ENCODE results near the gene KPNB1. TPM values are rescaled to one million over a fixed set of nuclear protein-coding genes. Genes with fewer than 3 reads are reported as not detected.

Gene KPNB1
- total RNA-seq (2022) (511 and 538 TPM in 2 replicates), Bru-seq, nascent RNA (percentile 99 among the genes with signal in this experiment), BruChase-seq, experiment 1, labeled RNA remaining after a 6-hour chase (percentile 99 among the genes with signal in this experiment), BruChase-seq, experiment 2, labeled RNA remaining after a 2-hour chase (percentile 99 among the genes with signal in this experiment)
- long read RNA-seq, full-length matches to known transcripts, result 34 of 199 reads
- long read RNA-seq, partial matches to known transcripts, result 46 of 199 reads
- long read RNA-seq, other reads (novel, unspliced or antisense), result 119 of 199 reads

DNA sequence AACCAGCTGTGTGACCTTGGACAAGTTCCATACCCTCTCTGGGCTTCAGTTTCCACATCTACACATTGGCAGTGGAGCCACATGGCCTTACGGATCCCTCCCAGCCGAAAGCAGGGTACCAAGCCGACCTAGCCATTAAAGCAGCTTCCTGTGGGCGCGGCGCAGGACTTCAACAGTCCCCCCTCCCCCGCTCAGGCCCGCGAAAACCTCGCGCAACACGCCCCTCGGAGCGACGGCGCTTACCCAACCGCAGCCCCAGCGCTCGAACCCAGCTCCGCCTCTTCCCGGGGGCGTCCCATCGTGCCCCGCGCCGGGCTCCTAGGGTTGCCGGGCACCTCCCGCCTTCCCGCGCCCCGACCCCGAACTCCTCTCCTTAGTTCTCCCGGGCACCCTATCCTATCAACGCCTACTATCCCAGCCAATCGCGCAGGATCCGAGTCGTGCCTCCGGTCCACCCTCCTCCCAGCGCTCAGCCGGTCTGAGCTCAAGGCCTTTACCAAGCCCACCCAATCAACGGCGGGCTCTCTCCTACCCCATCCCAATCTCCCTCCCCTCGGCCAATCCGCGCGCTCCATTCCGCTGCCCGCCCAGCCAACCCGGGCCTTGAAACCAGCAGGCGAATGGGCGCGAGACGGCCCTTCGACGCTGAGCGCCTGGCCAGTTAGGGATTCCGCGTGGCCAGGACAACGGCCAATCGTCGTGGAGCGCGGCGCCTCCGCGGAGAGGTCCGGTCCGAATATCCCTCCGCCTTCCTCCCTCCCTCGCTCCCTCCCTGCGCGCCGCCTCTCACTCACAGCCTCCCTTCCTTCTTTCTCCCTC is at the start of gene KPNB1:
KPNB1 (plus strand) TSS at position 767 of the 819 bp plus-strand sequence. CDS start 326 bp downstream, outside the sequence.
- peaks cover 60% of the 10 kb centered on the region for H3K36me3 Mint-ChIP-seq (ENCODE audit: insufficient read depth, unreplicated experiment)
- CTCF ChIA-PET, result interaction anchor here (0.5 to 1.4 kb wide), 18 partner anchors 9 to 779 kb away, joined by 3 to 18 read pairs (median 4); partner anchors contain the start of genes CDC27 and EFCAB13
- no TSS peak for BruUV-seq (replicated peaks)
- peak; percentile 100 for DNase-seq
- H3K4me1 Mint-ChIP-seq (ENCODE audit: low read depth, unreplicated experiment), result peaks cover 37% of the 10 kb centered on the region
- no peaks in the 10 kb centered on the region for H3K27me3 Mint-ChIP-seq (ENCODE audit: unreplicated experiment)
- TF ChIP-seq CTCF (IDR thresholded peaks at IDR 0.05; ENCODE audit: unreplicated experiment), result no peak
- peak within 1 kb of the TSS; percentile 91 for H3K4me3 Mint-ChIP-seq (ENCODE audit: low read depth, unreplicated experiment)
- peak within 1 kb of the TSS; percentile 95 for H3K27ac Mint-ChIP-seq (ENCODE audit: unreplicated experiment)
- no peaks in the 10 kb centered on the region for H3K9me3 Mint-ChIP-seq (ENCODE audit: low read depth, unreplicated experiment)
- intact Hi-C loops (cut with micrococcal nuclease; ENCODE audit: unreplicated experiment), result loop anchor here (2.0 kb wide), 1 partner anchor 29 kb away; no protein-coding TSS in a partner anchor

- H3K4me1 Mint-ChIP-seq (ENCODE audit: low read depth, unreplicated experiment), result peaks cover 25% of the 10 kb centered on the region
- BruUV-seq (replicated peaks), result no TSS peak
- intact Hi-C loops (cut with micrococcal nuclease; ENCODE audit: unreplicated experiment), result no loop called here
- H3K36me3 Mint-ChIP-seq (ENCODE audit: insufficient read depth, unreplicated experiment), result peaks cover 66% of the 10 kb centered on the region
- DNase-seq, result no peak
- TF ChIP-seq CTCF (IDR thresholded peaks at IDR 0.05; ENCODE audit: unreplicated experiment), result no peak
- H3K27me3 Mint-ChIP-seq (ENCODE audit: unreplicated experiment), result no peaks in the 10 kb centered on the region
- H3K27ac Mint-ChIP-seq (ENCODE audit: unreplicated experiment), result peak overlapping the region; percentile 60
- H3K4me3 Mint-ChIP-seq (ENCODE audit: low read depth, unreplicated experiment), result no peak overlapping the region
- no peaks in the 10 kb centered on the region for H3K9me3 Mint-ChIP-seq (ENCODE audit: low read depth, unreplicated experiment)
- CTCF ChIA-PET, result interaction anchor here (1.0 kb wide), 1 partner anchor 311 kb away, joined by 3 read pairs; no protein-coding TSS in a partner anchor
These were observed 45.7 kb upstream of the KPNB1 start for GRCh38 chr17:47603830-47604597.

DNA sequence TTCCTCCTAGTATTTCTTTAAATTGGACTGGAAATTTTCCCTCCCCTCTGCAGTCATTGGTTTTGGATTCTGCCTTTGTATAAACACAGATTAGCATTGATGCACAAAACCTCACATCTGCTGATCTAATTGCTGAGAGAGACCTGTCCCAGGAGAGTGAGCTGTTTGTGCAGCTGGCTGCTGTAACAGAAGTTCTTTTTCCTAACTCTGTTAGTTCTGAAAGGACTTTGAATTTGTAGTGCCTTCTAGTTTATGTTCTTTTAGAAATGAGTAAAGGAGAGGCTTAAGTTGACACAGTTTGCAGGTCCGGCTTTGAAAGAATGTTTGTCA is 45.2 kb upstream of the KPNB1 start:
- no peak overlapping the region for H3K27ac Mint-ChIP-seq (ENCODE audit: unreplicated experiment)
- no peak for TF ChIP-seq CTCF (IDR thresholded peaks at IDR 0.05; ENCODE audit: unreplicated experiment)
- peaks cover 62% of the 10 kb centered on the region for H3K36me3 Mint-ChIP-seq (ENCODE audit: insufficient read depth, unreplicated experiment)
- H3K27me3 Mint-ChIP-seq (ENCODE audit: unreplicated experiment), result no peaks in the 10 kb centered on the region
- no peak for DNase-seq
- H3K9me3 Mint-ChIP-seq (ENCODE audit: low read depth, unreplicated experiment), result no peaks in the 10 kb centered on the region
- peaks cover 31% of the 10 kb centered on the region for H3K4me1 Mint-ChIP-seq (ENCODE audit: low read depth, unreplicated experiment)
- H3K4me3 Mint-ChIP-seq (ENCODE audit: low read depth, unreplicated experiment), result no peak overlapping the region
- intact Hi-C loops (cut with micrococcal nuclease; ENCODE audit: unreplicated experiment), result no loop called here
- BruUV-seq (replicated peaks), result no TSS peak
- CTCF ChIA-PET, result interaction anchor here (1.0 kb wide), 1 partner anchor 312 kb away, joined by 3 read pairs; no protein-coding TSS in a partner anchor

DNA sequence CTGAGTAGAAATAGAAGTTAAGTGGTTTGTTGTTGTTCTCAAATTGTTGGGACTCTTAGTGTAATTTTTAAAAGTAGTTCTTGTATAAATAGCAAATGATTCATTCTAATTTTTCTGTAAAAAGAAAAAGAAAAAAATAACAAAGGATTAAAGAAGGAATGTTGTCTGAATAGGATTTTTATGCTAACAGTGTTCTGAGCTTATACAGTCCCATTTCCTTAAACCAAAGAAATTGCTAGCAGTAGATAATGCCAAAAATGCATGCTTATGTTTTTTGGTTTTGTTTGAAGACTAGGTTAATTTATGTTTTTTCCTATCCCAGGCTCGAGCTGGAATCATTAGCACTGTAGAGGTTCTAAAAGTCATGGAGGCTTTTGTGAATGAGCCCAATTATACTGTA is 44.7 kb upstream of the KPNB1 start:
- Mint-ChIP-seq H3K4me3 (ENCODE audit: low read depth, unreplicated experiment) (no peak overlapping the region), H3K27ac (ENCODE audit: unreplicated experiment) (no peak overlapping the region), H3K4me1 (ENCODE audit: low read depth, unreplicated experiment) (peaks cover 35% of the 10 kb centered on the region), H3K27me3 (ENCODE audit: unreplicated experiment) (no peaks in the 10 kb centered on the region), H3K9me3 (ENCODE audit: low read depth, unreplicated experiment) (no peaks in the 10 kb centered on the region), H3K36me3 (ENCODE audit: insufficient read depth, unreplicated experiment) (peaks cover 64% of the 10 kb centered on the region)
- TF ChIP-seq CTCF (IDR thresholded peaks at IDR 0.05; ENCODE audit: unreplicated experiment), result no peak
- no TSS peak for BruUV-seq (replicated peaks)
- CTCF ChIA-PET, result no interaction called here
- intact Hi-C loops (cut with micrococcal nuclease; ENCODE audit: unreplicated experiment), result no loop called here
- DNase-seq, result no peak

All from Calu3 (cell line).